CD4-positive, alpha-beta T cell treated with Interleukin-1 beta for 1 hour (primary cell): ENCODE data around the gene AK8.
"Not testable (repeated sequence)": the region's sequence is repeated elsewhere in the genome, so short reads cannot be mapped to it uniquely, and the experiment has no call there.

ENCODE experiments used
- DNase-seq, 2 donors: peaks; one replicate each; pipeline ENCODE4 v3.0.0-alpha.2; 2020 to 2022

AK8 gene

GRCh38 chr9:132795511-132796303 lies 82.4 kb downstream of the AK8 start:
- no peak for DNase-seq

- DNase-seq: no peak
Observed at GRCh38 chr9:132794730-132795380, 83.2 kb downstream of the AK8 start.

- DNase-seq: no peak
Observed at GRCh38 chr9:132793606-132794580, 84.2 kb downstream of the AK8 start.

GRCh38 chr9:132792547-132792946 lies 85.5 kb downstream of the AK8 start:
- DNase-seq: no peak

- no peak for DNase-seq
Observed at GRCh38 chr9:132791699-132792240, 86.3 kb downstream of the AK8 start.

GRCh38 chr9:132789719-132790118 lies 88.4 kb downstream of the AK8 start:
- DNase-seq: no peak

- no peak for DNase-seq
Observed at GRCh38 chr9:132788378-132788777, 89.7 kb downstream of the AK8 start.

- DNase-seq: no peak
Observed at GRCh38 chr9:132787748-132788159, 90.3 kb downstream of the AK8 start.

- DNase-seq: no peak
Observed at GRCh38 chr9:132784286-132784830, 93.7 kb downstream of the AK8 start.

- DNase-seq: no peak
Observed at GRCh38 chr9:132783006-132783405, 95.1 kb downstream of the AK8 start.

- DNase-seq: no peak
Observed at GRCh38 chr9:132782037-132782436, 96.0 kb downstream of the AK8 start.

GRCh38 chr9:132780230-132781007 lies 97.7 kb downstream of the AK8 start:
- DNase-seq: no peak

GRCh38 chr9:132776891-132777290 lies 101.2 kb downstream of the AK8 start:
- no peak for DNase-seq

- DNase-seq: no peak
Observed at GRCh38 chr9:132776268-132776667, 101.8 kb downstream of the AK8 start.

- no peak for DNase-seq
Observed at GRCh38 chr9:132775720-132776119, 102.4 kb downstream of the AK8 start.

- no peak for DNase-seq
Observed at GRCh38 chr9:132774886-132775285, 103.2 kb downstream of the AK8 start.

GRCh38 chr9:132773764-132774339 lies 104.2 kb downstream of the AK8 start:
- DNase-seq: no peak

- DNase-seq: no peak
Observed at GRCh38 chr9:132773093-132773492, 105.0 kb downstream of the AK8 start.

GRCh38 chr9:132771752-132772151 lies 106.3 kb downstream of the AK8 start:
- DNase-seq: not testable (repeated sequence)

- no peak for DNase-seq
Observed at GRCh38 chr9:132770770-132771310, 107.2 kb downstream of the AK8 start.
